Muscle layer of colon (tissue), 2 donors: ENCODE measurements around the gene CES1.
"Not testable (repeated sequence)": the region's sequence is repeated elsewhere in the genome, so short reads cannot be mapped to it uniquely, and the experiment has no call there.

Source experiments
- H3K27ac ChIP-seq: one replicate; pipeline ENCODE4 v1.7.0; 2013; ENCODE audit warnings: low read depth, mild to moderate bottlenecking, low read length, moderate library complexity
- H3K27me3 ChIP-seq, 2 donors: one replicate each; pipeline ENCODE4 v1.7.0; 2013; ENCODE audit warnings: low read length in 2 of 2, mild to moderate bottlenecking in 2 of 2; ENCODE audit not compliant: insufficient read depth in 2 of 2, control insufficient read depth in 1 of 2
- H3K36me3 ChIP-seq: one replicate; pipeline ENCODE4 v1.7.0; 2013; ENCODE audit warnings: mild to moderate bottlenecking, low read length; ENCODE audit not compliant: insufficient read depth
- H3K4me1 ChIP-seq: one replicate; pipeline ENCODE4 v1.7.0; 2013; ENCODE audit warnings: mild to moderate bottlenecking, low read length; ENCODE audit not compliant: insufficient read depth
- H3K4me3 ChIP-seq, 2 donors: one replicate each; pipeline ENCODE4 v1.7.0; 2013; ENCODE audit warnings: low read length in 2 of 2, low read depth in 1 of 2, mild to moderate bottlenecking in 1 of 2, moderate library complexity in 1 of 2
- H3K9ac ChIP-seq: one replicate; pipeline ENCODE4 v1.7.0; 2013; ENCODE audit warnings: low read length
- H3K9me3 ChIP-seq: one replicate; pipeline ENCODE4 v1.7.0; 2013; ENCODE audit warnings: mild to moderate bottlenecking, low read length
- donor health status: abdominal sarcoma.
- donor health status: Adenocarcinoma of cecum.

CES1 gene

DNA sequence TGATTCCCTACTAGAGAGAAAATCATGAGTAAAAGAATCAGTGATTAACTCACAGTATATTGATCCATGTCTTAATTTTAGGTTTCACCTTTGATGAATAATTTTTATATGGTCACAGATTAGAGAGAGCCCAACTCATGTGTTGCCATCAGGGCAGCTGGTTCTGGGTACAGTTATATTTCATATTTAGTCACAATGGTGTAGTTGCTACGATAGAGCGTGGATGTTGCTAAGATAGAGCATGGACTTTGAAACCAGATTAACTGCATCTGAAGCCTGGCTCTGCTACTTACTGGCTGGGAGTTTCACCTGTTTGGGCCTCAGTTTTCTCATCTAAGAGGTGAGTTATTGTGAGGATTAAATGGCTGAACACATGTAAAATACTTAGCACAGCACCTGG is 18.7 kb downstream of the CES1 start:
- not testable (repeated sequence) for H3K36me3 ChIP-seq, H3K4me1 ChIP-seq, H3K27me3 ChIP-seq, H3K9ac ChIP-seq, H3K4me3 ChIP-seq, H3K9me3 ChIP-seq, H3K27ac ChIP-seq

DNA sequence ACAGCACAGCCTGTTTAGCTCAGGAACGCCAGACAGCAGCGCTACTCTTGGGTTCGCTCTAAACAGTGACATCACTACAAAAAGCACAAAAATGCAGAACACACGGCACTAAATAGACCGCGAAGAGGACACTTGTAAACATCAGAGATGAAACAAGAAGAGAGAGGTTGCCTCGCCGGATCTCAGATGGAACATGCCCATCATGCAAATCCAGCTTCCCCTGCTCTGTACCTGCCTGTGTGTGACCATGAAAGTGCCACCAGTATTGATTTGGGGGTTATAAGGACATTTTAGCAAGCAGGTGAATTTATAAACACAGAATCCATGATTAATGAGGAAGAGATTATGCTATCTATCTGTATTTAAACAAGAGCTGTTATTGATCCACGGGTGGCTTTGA is 19.2 kb downstream of the CES1 start:
- H3K36me3 ChIP-seq, H3K27me3 ChIP-seq: not testable (repeated sequence)

DNA sequence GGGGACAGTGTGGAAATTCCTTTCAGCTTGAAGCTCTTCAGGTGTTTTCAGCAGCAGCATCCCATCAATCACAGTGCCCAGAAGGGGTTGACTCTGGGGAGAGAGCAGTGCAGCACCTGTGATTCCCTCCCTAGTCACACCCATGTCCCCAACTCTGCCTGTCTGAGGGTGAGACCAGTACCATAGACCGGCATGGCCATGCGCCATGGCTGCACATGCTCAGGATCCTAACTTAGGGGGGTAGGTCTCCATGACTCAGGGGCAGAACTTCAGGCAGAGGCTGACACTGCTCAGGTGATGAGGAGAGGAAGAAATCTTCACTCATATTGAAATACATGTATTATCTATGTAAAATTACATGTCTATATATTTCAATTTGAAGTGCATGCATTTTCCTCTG is 19.9 kb downstream of the CES1 start:
- no peaks in the 10 kb centered on the region for H3K4me1 ChIP-seq
- no peak overlapping the region for H3K4me3 ChIP-seq
- H3K9me3 ChIP-seq = no peaks in the 10 kb centered on the region
- no peak overlapping the region for H3K27ac ChIP-seq
- no peak overlapping the region for H3K9ac ChIP-seq
- H3K27me3 ChIP-seq = no peaks in the 10 kb centered on the region
- H3K36me3 ChIP-seq = no peaks in the 10 kb centered on the region

More for the DNA sequence above, 19.2 kb downstream of the CES1 start:
- not testable (repeated sequence) for H3K27ac ChIP-seq, H3K9ac ChIP-seq, H3K9me3 ChIP-seq, H3K4me1 ChIP-seq, H3K4me3 ChIP-seq

DNA sequence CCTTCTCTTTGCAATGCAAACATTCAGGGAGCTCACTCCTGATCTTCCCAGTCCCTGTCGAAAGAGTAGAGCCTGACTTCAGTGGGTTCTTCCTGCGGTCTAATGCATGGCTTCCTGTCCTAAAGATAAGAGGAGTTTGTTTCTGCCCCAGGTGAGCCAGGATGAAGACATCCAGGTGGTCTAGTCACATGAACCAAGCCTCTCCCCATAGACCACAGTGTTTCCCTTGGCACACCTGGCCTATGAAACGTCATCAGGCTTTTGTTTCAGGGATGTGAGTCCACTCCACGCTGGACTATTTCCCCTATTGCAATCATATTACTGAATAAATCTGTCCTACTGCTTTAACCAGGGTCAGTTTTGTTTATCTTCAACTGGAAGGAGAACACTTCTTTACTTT is 21.1 kb downstream of the CES1 start:
- Histone ChIP-seq H3K36me3 (no peaks in the 10 kb centered on the region), H3K27ac (no peak overlapping the region), H3K4me3 (no peak overlapping the region), H3K9ac (no peak overlapping the region), H3K9me3 (no peaks in the 10 kb centered on the region), H3K27me3 (no peaks in the 10 kb centered on the region), H3K4me1 (no peaks in the 10 kb centered on the region)

DNA sequence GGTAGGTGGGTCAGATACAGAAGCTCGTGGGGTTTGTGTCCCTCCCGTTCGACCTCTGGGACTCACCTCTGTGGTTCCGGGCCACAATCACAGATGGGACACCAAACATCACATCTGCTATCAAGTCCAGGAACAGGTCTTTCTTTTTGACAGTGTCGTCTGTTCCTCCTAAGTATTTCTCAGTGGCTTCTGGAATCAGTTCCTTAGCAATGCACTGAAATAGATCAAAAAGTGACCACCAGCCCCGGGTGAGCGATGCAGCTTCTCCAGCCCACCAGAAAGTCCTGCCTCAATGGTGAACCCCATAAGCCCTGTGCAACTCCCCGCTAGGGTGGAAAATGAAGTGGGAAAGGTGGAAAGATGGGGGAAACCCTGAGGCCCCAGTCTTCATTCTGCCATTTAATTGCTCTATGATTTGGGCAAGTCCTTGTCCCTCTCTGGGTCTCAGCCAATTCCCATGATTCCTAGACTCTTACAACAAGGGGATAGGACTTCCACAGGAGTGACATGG is 22.4 kb downstream of the CES1 start:
- Histone ChIP-seq H3K4me3 (no peak overlapping the region), H3K27ac (no peak overlapping the region), H3K27me3 (no peaks in the 10 kb centered on the region), H3K9me3 (no peaks in the 10 kb centered on the region), H3K36me3 (no peaks in the 10 kb centered on the region), H3K9ac (no peak overlapping the region), H3K4me1 (no peaks in the 10 kb centered on the region)

DNA sequence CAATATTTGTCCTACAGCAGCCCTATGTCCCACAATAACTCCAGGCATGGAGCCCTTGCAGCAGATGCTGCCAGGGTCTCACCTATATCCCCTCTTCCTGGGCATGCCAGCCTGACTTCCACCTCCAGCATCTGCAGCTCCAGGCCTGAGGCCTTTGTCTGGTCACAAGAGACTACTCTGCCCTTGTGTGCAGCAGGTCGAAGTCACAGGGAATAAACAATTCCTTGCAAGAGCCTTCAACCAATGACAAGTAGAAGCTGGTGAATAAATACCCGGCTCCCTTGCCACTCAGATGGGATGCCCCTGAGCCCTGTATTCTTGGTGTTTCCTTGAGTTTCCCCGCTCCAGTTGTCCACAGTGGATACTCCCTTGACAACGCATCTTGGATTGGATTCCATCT is 23.0 kb downstream of the CES1 start:
- Histone ChIP-seq H3K36me3 (no peaks in the 10 kb centered on the region), H3K27me3 (no peaks in the 10 kb centered on the region), H3K9me3 (no peaks in the 10 kb centered on the region), H3K4me1 (no peaks in the 10 kb centered on the region), H3K9ac (no peak overlapping the region), H3K27ac (no peak overlapping the region), H3K4me3 (no peak overlapping the region)

DNA sequence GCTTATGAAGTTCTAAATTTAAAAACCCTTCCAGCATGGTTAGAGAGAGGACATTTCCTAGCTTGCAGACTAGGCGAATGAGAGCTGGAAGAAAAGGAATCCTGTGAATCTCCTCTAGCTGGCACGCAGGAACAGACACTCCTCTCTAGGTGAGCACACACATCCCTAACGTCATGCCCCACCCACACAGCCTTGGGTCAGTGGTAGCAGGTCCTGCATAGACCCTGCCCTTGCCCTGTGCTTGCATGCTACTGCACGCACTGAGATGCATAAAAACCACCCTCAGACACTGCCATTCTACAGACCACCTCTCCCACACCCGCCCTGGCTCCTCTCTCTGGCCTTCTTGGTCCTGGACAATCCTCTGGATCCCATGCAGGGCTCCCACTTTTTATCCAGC is 23.5 kb downstream of the CES1 start:
- Histone ChIP-seq H3K36me3 (no peaks in the 10 kb centered on the region), H3K4me3 (no peak overlapping the region), H3K9ac (no peak overlapping the region), H3K4me1 (no peaks in the 10 kb centered on the region), H3K27ac (no peak overlapping the region), H3K9me3 (no peaks in the 10 kb centered on the region), H3K27me3 (no peaks in the 10 kb centered on the region)

DNA sequence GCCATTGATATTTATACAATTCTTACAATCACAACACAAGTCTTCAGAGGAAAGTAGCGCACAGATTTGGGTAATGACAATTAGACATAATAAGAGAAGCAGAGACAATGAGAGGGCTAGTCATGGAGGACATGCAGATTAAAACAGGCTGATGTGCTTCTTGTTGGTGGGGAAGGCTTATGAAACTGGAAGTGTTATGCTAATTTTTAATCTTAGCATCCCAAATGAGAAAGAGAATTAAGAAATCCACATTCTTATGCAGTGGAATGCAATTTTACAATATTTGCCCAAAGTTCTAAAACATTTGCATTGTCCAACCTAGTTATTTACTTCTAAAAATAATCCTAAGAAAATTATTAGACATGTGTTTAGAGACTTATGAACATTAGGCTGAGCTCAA is 24.6 kb downstream of the CES1 start:
- H3K4me1 ChIP-seq, H3K27ac ChIP-seq, H3K9ac ChIP-seq, H3K4me3 ChIP-seq, H3K36me3 ChIP-seq, H3K9me3 ChIP-seq, H3K27me3 ChIP-seq: not testable (repeated sequence)

DNA sequence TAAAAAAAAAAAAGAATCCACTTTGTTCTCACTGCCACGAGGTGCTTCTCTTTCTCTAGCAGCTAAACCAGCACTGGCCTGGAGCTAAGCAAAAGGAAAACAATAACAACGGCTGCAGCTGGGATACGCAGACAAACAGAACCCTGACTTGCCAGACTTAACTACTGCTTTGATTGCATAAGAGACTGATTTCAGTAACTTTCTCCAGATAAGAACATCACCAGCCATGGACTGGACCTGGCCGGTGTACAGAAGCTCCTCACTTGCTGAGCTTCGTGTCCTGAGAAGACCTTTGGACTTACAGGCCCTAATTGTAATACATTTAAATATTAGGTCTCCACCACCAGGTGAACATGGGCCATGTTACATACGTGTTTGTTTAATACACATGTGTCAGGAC is 27.8 kb downstream of the CES1 start:
- H3K4me3 ChIP-seq, H3K9ac ChIP-seq, H3K36me3 ChIP-seq, H3K27ac ChIP-seq, H3K4me1 ChIP-seq, H3K9me3 ChIP-seq, H3K27me3 ChIP-seq: not testable (repeated sequence)

DNA sequence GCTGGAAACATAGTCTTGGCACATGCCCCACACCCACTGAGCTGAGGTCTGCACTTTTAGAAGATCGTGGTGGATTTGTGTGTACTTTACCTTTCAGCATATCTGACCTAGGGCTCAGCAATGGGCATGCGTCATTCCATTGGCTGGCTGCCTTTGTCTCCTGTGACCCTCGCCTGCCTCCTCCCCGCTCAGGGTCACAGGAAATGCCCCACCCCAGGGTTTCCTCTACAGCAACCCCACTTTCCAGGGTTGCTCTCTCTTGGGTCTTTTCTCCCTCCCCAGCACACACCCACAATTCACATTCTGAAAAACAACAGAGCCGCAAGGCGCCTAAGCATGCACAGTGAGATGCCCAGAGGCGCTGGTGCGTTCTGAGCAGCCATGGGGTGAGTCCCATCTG is 29.2 kb downstream of the CES1 start:
- not testable (repeated sequence) for H3K27ac ChIP-seq, H3K36me3 ChIP-seq, H3K4me1 ChIP-seq, H3K9me3 ChIP-seq, H3K9ac ChIP-seq, H3K27me3 ChIP-seq, H3K4me3 ChIP-seq

DNA sequence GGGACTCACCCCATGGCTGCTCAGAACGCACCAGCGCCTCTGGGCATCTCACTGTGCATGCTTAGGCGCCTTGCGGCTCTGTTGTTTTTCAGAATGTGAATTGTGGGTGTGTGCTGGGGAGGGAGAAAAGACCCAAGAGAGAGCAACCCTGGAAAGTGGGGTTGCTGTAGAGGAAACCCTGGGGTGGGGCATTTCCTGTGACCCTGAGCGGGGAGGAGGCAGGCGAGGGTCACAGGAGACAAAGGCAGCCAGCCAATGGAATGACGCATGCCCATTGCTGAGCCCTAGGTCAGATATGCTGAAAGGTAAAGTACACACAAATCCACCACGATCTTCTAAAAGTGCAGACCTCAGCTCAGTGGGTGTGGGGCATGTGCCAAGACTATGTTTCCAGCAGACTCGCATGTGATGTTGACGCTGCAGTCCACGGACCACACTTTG is 39.9 kb downstream of the CES1 start:
- H3K9ac ChIP-seq, H3K4me1 ChIP-seq, H3K9me3 ChIP-seq, H3K36me3 ChIP-seq, H3K27ac ChIP-seq, H3K27me3 ChIP-seq, H3K4me3 ChIP-seq: not testable (repeated sequence)

DNA sequence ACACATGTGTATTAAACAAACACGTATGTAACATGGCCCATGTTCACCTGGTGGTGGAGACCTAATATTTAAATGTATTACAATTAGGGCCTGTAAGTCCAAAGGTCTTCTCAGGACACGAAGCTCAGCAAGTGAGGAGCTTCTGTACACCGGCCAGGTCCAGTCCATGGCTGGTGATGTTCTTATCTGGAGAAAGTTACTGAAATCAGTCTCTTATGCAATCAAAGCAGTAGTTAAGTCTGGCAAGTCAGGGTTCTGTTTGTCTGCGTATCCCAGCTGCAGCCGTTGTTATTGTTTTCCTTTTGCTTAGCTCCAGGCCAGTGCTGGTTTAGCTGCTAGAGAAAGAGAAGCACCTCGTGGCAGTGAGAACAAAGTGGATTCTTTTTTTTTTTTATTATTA is 41.4 kb downstream of the CES1 start:
- H3K27me3 ChIP-seq, H3K27ac ChIP-seq, H3K36me3 ChIP-seq, H3K9ac ChIP-seq, H3K9me3 ChIP-seq, H3K4me1 ChIP-seq, H3K4me3 ChIP-seq: not testable (repeated sequence)
